Nephron (organoid): ENCODE data around the gene OR8G5.

Experiments used
- H3K27ac Mint-ChIP-seq, 3 experiments: 2 replicates each; pipeline ENCODE4 v1.8.0; 2020; ENCODE audit warnings: mixed read lengths in 3 of 3, mild to moderate bottlenecking in 2 of 3, moderate library complexity in 1 of 3
- H3K27me3 Mint-ChIP-seq: 2 replicates; pipeline ENCODE4 v1.8.0; 2021; ENCODE audit warnings: low read depth, mild to moderate bottlenecking, moderate library complexity, mixed read lengths
- H3K36me3 Mint-ChIP-seq: 2 replicates; pipeline ENCODE4 v1.8.0; 2020; ENCODE audit warnings: low read depth, mixed read lengths
- H3K4me1 Mint-ChIP-seq: 2 replicates; pipeline ENCODE4 v1.8.0; 2020; ENCODE audit warnings: mixed read lengths
- H3K4me3 Mint-ChIP-seq, 3 experiments: 2 replicates each; pipeline ENCODE4 v1.8.0; 2020; ENCODE audit warnings: mild to moderate bottlenecking in 3 of 3, mixed read lengths in 3 of 3, moderate library complexity in 2 of 3
- H3K9me3 Mint-ChIP-seq: 2 replicates; pipeline ENCODE4 v1.8.0; 2020; ENCODE audit warnings: mixed read lengths
- TF ChIP-seq, protein P1 (sequence below), 3 experiments: fragments of 200-600 bp; sonication (generic); IDR thresholded peaks; one replicate each; pipeline ENCODE4 v1.5.0; 2021; ENCODE audit warnings: antibody characterized with exemption in 3 of 3; ENCODE audit not compliant: unreplicated experiment in 3 of 3

Gene OR8G5

DNA sequence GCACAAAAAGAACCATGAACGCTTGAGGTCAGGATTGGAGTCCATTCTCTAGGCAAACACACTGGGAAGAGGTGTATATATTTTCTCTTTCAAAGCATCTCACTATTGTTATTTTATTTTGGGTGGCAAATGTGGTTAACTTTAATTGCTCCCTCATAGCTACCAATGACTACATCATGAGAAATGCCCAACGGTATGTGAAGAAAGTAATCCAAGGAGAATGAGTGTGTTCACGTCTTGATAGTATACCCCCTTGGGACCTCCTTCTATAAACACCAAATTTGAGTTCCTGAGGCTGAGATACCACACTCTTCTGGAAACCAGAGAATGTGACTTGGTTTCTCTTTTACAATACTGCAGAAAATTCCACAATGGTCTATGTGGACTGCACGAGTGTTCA, 41.7 kb downstream of the OR8G5 start:
- Mint-ChIP-seq H3K4me3 (no peak overlapping the region), H3K27ac (no peak overlapping the region), H3K36me3 (no peaks in the 10 kb centered on the region), H3K4me1 (no peaks in the 10 kb centered on the region), H3K27me3 (no peaks in the 10 kb centered on the region), H3K9me3 (no peaks in the 10 kb centered on the region)
- TF ChIP-seq, protein P1, sequence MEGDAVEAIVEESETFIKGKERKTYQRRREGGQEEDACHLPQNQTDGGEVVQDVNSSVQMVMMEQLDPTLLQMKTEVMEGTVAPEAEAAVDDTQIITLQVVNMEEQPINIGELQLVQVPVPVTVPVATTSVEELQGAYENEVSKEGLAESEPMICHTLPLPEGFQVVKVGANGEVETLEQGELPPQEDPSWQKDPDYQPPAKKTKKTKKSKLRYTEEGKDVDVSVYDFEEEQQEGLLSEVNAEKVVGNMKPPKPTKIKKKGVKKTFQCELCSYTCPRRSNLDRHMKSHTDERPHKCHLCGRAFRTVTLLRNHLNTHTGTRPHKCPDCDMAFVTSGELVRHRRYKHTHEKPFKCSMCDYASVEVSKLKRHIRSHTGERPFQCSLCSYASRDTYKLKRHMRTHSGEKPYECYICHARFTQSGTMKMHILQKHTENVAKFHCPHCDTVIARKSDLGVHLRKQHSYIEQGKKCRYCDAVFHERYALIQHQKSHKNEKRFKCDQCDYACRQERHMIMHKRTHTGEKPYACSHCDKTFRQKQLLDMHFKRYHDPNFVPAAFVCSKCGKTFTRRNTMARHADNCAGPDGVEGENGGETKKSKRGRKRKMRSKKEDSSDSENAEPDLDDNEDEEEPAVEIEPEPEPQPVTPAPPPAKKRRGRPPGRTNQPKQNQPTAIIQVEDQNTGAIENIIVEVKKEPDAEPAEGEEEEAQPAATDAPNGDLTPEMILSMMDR (IDR thresholded peaks at IDR 0.05; ENCODE audit: unreplicated experiment in 3 of 3): no peak

DNA sequence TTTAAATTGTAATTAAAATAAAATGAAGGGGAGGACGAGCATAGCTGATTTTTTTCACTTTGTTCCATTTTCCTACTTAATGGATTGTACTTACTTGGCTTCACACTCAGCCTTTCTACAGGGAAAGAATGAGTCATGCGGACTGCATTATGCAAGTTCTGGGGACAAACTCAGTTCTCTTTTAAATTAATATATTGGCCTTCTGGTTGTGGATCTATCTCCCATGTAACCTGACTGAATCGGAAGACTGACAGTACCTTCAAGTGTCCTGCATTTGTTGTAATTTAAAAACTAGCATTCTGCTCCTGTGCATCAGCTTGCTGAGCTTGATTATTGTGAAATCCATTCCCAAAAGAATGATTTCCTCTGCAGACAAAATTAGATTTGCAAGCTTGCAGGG, 45.4 kb downstream of the OR8G5 start:
- H3K4me3 Mint-ChIP-seq: no peak overlapping the region
- peak overlapping the region in 1 of 3 experiments; percentile 12 for H3K27ac Mint-ChIP-seq
- H3K4me1 Mint-ChIP-seq: no peaks in the 10 kb centered on the region
- H3K27me3 Mint-ChIP-seq: no peaks in the 10 kb centered on the region
- H3K36me3 Mint-ChIP-seq: no peaks in the 10 kb centered on the region
- no peaks in the 10 kb centered on the region for H3K9me3 Mint-ChIP-seq
- TF ChIP-seq, protein P1 (IDR thresholded peaks at IDR 0.05; ENCODE audit: unreplicated experiment in 3 of 3): no peak

DNA sequence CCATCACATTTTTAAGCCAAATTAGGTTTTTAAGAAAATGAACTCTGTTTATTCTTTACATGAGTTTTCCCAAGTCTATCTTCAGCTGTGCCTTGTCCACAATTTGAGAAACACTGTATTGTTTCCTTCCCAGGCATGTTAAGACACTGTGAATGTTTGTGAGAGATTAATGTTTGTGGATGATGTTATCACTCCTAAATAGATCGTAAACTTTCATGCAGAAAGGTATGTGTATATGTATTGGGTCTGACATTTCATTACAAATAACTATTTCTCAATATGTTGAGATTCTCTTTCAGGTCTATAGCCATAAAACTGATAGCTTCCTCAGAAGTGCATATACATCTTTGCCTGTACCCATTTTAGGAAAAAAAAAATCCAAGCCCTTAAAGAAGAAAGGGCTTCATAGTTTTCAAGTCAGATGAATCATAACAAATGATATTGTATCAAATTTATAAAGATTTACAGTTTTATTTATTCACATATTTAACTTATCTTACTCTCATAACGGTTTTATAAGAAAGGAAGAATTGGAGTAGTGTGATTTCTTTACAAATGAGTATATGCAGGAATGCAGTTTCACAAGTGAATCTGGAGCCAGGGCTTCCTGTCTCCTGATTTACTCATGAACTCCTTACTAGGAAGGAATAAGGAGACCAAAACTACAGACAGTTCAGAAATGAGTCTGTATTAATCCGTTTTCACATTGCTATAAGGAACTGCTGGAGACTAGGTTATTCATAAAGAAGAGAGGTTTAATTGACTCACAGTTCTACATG, 46.4 kb downstream of the OR8G5 start:
- TF ChIP-seq, protein P1 (IDR thresholded peaks at IDR 0.05; ENCODE audit: unreplicated experiment in 3 of 3): no peak
- Mint-ChIP-seq H3K4me3 (no peak overlapping the region), H3K36me3 (no peaks in the 10 kb centered on the region), H3K9me3 (no peaks in the 10 kb centered on the region), H3K4me1 (no peaks in the 10 kb centered on the region), H3K27me3 (no peaks in the 10 kb centered on the region), H3K27ac (no peak overlapping the region)

DNA sequence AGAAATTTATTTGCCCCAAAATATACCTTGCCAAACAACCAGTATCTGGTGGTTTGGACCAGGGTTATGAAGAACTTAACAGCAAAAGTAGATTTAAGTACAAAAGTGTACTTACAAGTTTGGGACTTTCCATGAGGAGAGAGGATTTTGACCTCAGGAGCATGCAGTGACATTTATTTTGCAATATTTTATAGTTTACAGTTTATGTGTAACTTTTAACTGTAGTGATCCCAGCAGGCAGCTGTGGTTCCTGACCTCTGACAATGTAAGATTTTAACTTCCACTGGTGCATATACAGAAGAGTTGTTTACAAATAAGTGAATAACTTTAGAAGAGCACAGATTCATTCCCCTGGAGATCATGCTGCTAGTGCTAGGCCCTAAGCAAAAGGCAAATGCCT, 50.9 kb downstream of the OR8G5 start:
- H3K27ac Mint-ChIP-seq: no peak overlapping the region
- no peak overlapping the region for H3K4me3 Mint-ChIP-seq
- no peaks in the 10 kb centered on the region for H3K9me3 Mint-ChIP-seq
- TF ChIP-seq, protein P1 (IDR thresholded peaks at IDR 0.05; ENCODE audit: unreplicated experiment in 3 of 3): no peak
- H3K36me3 Mint-ChIP-seq: no peaks in the 10 kb centered on the region
- H3K4me1 Mint-ChIP-seq: no peaks in the 10 kb centered on the region
- peaks cover 8% of the 10 kb centered on the region for H3K27me3 Mint-ChIP-seq

DNA sequence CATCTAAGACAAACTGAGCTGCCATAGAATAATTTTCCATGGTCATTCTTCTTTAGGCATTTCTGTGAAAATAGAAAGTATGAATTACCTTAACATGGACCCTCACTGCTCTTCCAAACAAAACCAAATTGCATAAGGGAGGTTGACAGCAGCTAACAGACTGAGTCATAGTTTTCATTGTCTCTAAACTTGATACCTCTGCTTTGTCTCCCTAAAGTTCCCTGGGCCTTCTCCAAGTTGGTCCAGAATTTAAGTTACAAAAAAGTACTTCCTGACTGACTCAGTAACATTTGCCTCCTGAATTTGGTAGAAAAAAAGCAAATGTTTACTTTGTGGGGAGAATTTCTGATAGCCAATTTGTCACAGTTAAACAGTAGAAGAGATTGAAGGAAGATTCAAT, 54.5 kb downstream of the OR8G5 start:
- H3K27me3 Mint-ChIP-seq: peaks cover 8% of the 10 kb centered on the region
- H3K36me3 Mint-ChIP-seq: no peaks in the 10 kb centered on the region
- H3K4me1 Mint-ChIP-seq: no peaks in the 10 kb centered on the region
- no peak overlapping the region for H3K4me3 Mint-ChIP-seq
- TF ChIP-seq, protein P1 (IDR thresholded peaks at IDR 0.05; ENCODE audit: unreplicated experiment in 3 of 3): no peak
- H3K27ac Mint-ChIP-seq: no peak overlapping the region
- H3K9me3 Mint-ChIP-seq: no peaks in the 10 kb centered on the region

DNA sequence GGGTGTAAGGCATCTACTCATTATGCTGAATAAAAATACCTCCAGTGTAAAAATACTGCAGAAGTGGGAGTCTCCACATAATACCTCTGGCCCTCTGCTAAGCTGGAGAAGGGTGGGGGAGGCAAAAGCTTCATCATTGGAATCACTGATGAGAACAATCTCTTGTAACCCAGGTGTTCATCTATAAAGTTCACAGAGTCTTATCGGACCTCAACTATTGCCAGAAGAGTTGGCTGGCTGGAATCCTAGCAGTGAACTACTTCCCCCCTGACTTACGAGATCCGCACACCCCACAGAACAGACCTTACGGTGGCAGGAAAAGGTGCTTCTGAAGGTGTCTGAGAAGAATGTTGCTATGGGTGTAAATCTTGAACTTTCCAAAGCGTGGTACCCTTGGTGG, 55.1 kb downstream of the OR8G5 start:
- Mint-ChIP-seq H3K27ac (no peak overlapping the region), H3K4me3 (no peak overlapping the region), H3K4me1 (no peaks in the 10 kb centered on the region), H3K36me3 (no peaks in the 10 kb centered on the region), H3K27me3 (peaks cover 8% of the 10 kb centered on the region), H3K9me3 (no peaks in the 10 kb centered on the region)
- TF ChIP-seq, protein P1 (IDR thresholded peaks at IDR 0.05; ENCODE audit: unreplicated experiment in 3 of 3): no peak
